IPS-15b (cell line): ENCODE measurements around the gene YLPM1.
"Not testable (repeated sequence)": the region's sequence is repeated elsewhere in the genome, so short reads cannot be mapped to it uniquely, and the experiment has no call there.

Source experiments
- H3K27me3 ChIP-seq: one replicate; pipeline ENCODE4 v1.6.1; 2013; ENCODE audit warnings: low read length; ENCODE audit not compliant: control insufficient read depth, insufficient read depth
- H3K36me3 ChIP-seq: one replicate; pipeline ENCODE4 v1.6.1; 2013; ENCODE audit warnings: low read length; ENCODE audit not compliant: control insufficient read depth, insufficient read depth
- H3K4me1 ChIP-seq: one replicate; pipeline ENCODE4 v1.6.1; 2013; ENCODE audit warnings: mild to moderate bottlenecking, low read length; ENCODE audit not compliant: control insufficient read depth, insufficient read depth
- H3K4me3 ChIP-seq: one replicate; pipeline ENCODE4 v1.5.1; 2013; ENCODE audit warnings: low read depth, low read length
- H3K9ac ChIP-seq: one replicate; pipeline ENCODE4 v1.6.1; 2013; ENCODE audit warnings: low read depth, mild to moderate bottlenecking, low read length
- H3K9me3 ChIP-seq: one replicate; pipeline ENCODE4 v1.6.1; 2013; ENCODE audit warnings: mild to moderate bottlenecking, low read length; ENCODE audit not compliant: control insufficient read depth, insufficient read depth

The YLPM1 gene

DNA sequence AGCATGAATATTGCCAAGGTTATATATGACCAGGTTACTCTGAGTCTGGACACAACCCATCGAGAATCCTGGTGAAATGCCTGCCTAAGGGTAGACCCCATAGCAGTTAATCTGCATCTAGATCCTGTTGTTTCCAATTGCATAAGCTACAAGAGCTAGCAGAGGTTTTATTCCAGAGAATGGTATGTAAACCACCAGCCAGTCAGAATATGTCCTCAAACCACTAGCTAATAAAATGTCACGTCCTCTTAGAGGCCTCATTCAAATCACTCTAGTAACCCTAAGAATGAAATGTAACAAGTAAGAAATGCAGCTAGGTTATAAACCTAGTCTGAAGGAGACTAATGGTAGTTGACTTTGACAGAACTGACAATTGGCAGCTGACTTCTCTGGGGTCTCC lies 9.0 kb upstream of the YLPM1 start:
- H3K36me3 ChIP-seq = no peaks in the 10 kb centered on the region
- no peaks in the 10 kb centered on the region for H3K4me1 ChIP-seq
- no peaks in the 10 kb centered on the region for H3K27me3 ChIP-seq
- no peak overlapping the region for H3K4me3 ChIP-seq
- H3K9ac ChIP-seq = no peak overlapping the region
- no peaks in the 10 kb centered on the region for H3K9me3 ChIP-seq

DNA sequence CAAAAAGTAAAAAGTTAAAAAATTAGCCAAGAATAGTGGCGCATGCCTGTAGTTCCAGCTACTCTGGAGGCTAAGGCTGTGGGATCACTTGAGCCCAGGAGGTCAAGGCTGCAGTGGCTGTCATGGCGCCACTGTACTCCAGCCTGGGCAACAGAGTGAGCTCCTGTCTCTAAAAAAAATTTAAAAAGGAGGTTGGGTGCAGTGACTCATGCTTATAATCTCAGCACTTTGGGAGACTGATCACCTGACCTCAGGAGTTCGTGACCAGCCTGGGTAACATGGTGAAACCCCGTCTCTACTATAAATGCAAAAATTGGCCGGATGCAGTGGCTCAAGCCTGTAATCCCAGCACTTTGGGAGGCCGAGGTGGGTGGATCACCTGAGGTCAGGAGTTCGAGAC lies 8.2 kb upstream of the YLPM1 start:
- H3K4me3 ChIP-seq = no peak overlapping the region
- H3K4me1 ChIP-seq = no peaks in the 10 kb centered on the region
- H3K9me3 ChIP-seq = no peaks in the 10 kb centered on the region
- no peaks in the 10 kb centered on the region for H3K27me3 ChIP-seq
- no peak overlapping the region for H3K9ac ChIP-seq
- no peaks in the 10 kb centered on the region for H3K36me3 ChIP-seq

DNA sequence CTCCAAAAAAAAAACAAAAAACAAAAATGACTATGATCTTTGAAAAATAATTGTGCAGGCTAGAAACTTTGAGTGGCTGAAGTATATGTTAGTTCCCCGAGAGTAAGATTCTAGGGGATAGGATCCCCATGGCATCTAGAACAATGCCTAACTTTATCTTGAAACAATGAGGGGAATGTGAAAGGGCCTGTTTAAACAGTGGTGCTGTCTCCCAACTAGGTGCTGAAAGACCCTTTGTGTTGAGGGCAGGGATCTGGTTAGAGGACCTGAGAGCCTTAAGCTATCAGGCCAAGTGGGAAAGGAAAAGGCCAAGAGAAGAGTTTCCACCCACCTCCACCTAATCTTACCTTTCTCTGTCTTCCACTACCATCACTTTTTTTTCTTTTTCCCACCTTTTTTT lies 6.8 kb upstream of the YLPM1 start:
- no peaks in the 10 kb centered on the region for H3K27me3 ChIP-seq
- no peak overlapping the region for H3K9ac ChIP-seq
- H3K4me1 ChIP-seq = no peaks in the 10 kb centered on the region
- no peaks in the 10 kb centered on the region for H3K36me3 ChIP-seq
- H3K4me3 ChIP-seq = no peak overlapping the region
- no peaks in the 10 kb centered on the region for H3K9me3 ChIP-seq

DNA sequence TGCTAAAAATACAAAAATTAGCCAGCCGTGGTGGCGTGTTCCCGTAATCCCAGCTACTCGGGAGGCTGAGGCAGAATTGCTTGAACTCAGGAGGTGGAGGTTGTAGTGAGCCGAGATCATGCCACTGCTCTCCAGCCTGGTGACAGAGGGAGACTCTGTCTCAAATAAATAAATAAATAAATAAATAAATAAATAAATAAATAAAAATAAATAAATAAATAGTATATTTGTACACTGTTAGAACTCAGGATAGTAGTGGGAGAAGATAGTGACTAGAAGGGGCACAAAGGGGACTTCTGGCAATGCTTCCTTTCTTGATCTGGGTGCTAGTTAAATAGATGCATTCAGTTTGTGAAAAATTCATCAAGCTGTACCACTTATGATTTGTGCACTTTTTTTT lies 4.6 kb upstream of the YLPM1 start:
- H3K9ac ChIP-seq, H3K4me1 ChIP-seq, H3K4me3 ChIP-seq, H3K27me3 ChIP-seq, H3K36me3 ChIP-seq, H3K9me3 ChIP-seq: not testable (repeated sequence)

DNA sequence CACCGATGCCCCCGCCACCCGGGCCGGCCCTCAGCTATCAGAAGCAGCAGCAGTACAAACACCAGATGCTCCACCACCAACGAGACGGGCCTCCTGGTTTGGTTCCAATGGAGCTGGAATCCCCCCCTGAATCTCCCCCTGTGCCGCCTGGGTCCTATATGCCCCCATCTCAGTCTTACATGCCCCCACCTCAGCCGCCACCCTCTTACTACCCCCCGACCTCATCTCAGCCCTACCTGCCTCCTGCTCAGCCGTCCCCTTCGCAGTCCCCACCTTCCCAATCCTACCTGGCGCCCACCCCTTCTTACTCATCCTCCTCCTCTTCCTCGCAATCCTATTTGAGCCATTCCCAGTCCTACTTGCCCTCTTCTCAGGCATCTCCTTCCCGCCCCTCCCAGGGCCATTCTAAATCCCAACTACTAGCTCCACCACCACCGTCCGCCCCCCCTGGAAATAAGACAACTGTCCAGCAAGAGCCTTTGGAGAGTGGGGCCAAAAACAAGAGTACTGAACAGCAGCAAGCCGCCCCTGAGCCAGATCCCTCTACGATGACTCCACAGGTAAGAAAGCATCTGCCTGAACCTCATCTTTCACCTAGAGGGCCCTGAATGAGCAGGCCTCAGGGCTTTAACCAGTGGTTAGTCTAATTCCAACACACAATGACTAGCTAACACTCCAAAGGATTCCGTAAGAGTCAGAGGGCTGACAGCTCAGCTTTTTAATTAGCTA lies 851 bp downstream of the YLPM1 start:
- Histone ChIP-seq H3K9ac (peak overlapping the region; percentile 94), H3K9me3 (no peaks in the 10 kb centered on the region), H3K4me1 (peaks cover 11% of the 10 kb centered on the region), H3K4me3 (peak overlapping the region; percentile 91), H3K27me3 (no peaks in the 10 kb centered on the region), H3K36me3 (no peaks in the 10 kb centered on the region)

DNA sequence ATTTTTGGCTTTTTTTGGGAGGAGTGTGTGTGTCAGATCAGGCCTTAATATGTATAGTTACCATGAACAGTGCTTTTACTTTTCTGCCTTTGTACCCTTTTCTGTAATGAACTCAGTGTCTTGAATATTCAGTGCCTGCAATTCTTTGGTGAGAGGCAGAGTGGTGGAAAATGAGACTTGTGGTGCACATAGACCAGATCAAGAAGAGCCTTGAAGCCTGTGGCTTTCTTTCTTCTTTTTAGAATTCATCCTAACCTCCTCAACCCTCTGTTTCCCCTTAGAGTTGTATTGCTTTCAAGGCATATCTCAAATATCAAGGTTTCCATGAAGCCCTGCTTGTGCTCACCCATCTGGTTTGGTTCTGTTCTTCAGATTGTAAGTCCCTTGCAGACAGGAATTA lies 2.6 kb downstream of the YLPM1 start:
- Histone ChIP-seq H3K4me3 (peak overlapping the region; percentile 91), H3K4me1 (peaks cover 11% of the 10 kb centered on the region)

DNA sequence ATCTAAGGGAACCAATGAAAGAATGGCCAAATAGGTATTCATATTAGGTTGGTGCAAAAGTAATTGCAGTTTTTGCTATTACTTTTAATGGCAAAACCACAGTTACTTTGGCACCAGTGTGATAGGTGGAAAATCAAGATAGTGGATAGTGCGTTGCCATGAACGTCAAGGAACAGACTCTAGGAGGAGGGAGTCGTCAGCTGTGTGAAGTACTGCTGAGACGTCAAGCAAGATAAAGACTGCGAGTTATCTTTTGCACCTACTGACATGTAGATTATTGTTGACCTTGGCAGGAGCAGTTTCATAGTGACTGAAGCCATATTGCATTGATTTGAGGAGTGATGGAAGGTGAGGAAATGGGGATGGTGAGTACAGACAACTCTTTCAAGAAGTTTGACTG lies 8.3 kb downstream of the YLPM1 start:
- no peak overlapping the region for H3K9ac ChIP-seq
- no peaks in the 10 kb centered on the region for H3K4me1 ChIP-seq
- H3K27me3 ChIP-seq = no peaks in the 10 kb centered on the region
- no peak overlapping the region for H3K4me3 ChIP-seq
- H3K9me3 ChIP-seq = no peaks in the 10 kb centered on the region
- H3K36me3 ChIP-seq = peaks cover 1% of the 10 kb centered on the region

More for the DNA sequence above, 2.6 kb downstream of the YLPM1 start:
- peak overlapping the region; percentile 41 for H3K9ac ChIP-seq
- H3K9me3 ChIP-seq = no peaks in the 10 kb centered on the region
- no peaks in the 10 kb centered on the region for H3K27me3 ChIP-seq
- no peaks in the 10 kb centered on the region for H3K36me3 ChIP-seq

DNA sequence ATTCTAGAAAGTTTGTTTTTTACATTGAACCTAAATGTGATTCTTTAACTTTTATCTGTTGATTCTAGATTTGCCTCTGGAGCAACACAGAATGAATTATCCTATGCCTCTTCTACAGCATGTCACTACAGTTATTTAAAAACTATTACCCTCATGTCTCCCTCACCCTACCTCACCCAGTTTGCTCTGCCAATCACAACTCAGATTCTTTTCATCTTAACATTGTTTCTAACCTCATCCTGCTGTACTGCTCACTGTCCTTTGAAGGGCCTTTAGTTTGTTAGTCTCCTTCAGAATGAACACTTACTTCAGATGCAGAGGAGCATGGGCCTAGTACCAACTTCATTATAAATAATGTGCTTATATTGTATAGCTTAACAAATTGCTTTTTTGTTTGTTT lies 21.5 kb downstream of the YLPM1 start:
- peaks cover 4% of the 10 kb centered on the region for H3K4me1 ChIP-seq
- no peak overlapping the region for H3K9ac ChIP-seq
- H3K36me3 ChIP-seq = peaks cover 39% of the 10 kb centered on the region
- no peaks in the 10 kb centered on the region for H3K9me3 ChIP-seq
- no peak overlapping the region for H3K4me3 ChIP-seq
- H3K27me3 ChIP-seq = no peaks in the 10 kb centered on the region

DNA sequence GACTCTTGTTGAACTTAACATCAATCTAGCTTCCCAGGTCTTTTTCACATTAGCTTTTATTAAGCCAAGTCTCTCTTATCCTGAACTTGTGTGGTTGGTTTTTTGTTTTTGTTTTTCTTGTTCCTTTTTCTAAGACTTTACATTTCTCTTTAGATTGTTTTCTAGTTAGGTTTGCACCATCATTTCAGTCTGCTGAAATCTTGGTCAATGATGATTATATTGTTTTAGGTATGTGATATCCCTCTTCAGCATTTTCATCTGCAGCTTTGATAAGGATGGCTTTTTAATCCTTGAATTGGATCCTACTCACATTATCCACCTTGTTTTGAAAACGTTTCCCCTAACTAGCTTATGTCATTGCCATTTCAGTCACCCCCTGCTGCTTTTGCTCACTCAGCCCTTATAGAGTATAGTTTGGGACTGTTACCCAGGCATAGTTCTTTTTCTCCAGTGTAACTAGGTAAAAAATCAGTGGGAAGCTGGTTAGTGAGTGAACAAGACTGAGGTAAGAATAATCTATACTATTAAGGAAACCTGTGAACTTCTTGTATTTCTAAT lies 22.0 kb downstream of the YLPM1 start:
- H3K27me3 ChIP-seq = no peaks in the 10 kb centered on the region
- peaks cover 39% of the 10 kb centered on the region for H3K36me3 ChIP-seq
- H3K4me1 ChIP-seq = peaks cover 4% of the 10 kb centered on the region
- H3K4me3 ChIP-seq = no peak overlapping the region
- H3K9me3 ChIP-seq = no peaks in the 10 kb centered on the region
- no peak overlapping the region for H3K9ac ChIP-seq

DNA sequence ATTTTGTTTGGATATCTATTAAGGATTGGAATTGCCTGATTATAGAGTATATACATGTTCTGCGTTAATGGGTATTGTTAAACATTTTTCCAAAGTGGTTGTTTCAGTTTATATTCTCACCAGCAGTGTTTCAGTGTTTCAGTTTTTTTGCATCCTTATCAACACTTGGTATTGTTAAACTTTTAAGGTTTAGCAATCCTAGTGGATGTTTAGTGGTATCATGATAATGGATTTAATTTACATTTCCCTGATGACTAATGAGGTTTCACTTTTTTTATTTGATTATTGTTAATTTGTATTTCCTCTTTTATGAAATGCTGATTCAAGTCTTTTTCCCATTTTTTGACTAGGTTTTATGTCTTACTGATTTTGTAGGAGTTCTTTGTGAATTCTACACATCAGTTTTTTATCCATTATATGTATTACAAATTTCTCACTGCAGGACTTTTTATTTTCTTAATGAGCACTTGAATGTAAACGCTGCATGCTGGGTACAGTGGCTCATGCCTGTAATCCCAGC lies 23.7 kb downstream of the YLPM1 start:
- Histone ChIP-seq H3K27me3 (no peaks in the 10 kb centered on the region), H3K9ac (no peak overlapping the region), H3K36me3 (peaks cover 24% of the 10 kb centered on the region), H3K4me3 (no peak overlapping the region), H3K9me3 (no peaks in the 10 kb centered on the region), H3K4me1 (peaks cover 7% of the 10 kb centered on the region)

DNA sequence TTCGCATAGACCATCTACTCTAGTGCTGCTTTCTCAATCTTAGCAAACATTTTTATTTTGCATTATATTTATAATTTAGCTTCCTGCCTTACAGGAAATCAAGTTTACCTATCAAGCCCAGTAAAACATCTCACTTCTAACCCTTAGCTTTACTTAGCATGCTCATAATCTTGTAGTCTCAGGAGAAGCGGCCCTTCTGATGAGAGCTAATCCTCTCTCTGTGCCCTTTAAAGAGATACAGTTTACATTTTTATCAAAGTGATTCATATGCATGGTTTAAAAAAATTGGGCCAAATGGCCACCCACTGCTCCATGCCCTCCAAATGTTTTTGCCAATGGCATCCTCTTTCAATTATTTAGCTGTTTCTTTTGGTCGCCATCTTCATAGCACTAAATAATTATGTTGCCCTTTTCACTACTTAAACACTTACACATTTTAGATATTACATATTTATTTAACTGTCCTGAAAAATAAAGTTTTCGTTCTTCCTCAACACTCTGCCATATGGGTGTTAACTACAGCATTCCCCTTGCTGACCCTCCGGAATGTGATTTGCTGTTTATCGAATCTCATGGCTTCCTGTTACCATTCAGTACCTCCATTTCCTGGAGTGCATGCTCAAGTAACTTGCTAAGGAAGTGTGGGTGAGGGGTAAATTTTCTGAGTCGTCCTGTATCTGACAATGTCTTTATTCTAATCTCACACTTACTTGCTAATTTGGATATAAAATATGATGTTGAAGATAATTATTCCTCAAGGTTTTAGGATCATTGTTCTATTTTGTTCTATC lies 29.3 kb downstream of the YLPM1 start:
- Histone ChIP-seq H3K9ac (no peak overlapping the region), H3K4me3 (no peak overlapping the region), H3K9me3 (no peaks in the 10 kb centered on the region), H3K27me3 (no peaks in the 10 kb centered on the region), H3K4me1 (peaks cover 20% of the 10 kb centered on the region), H3K36me3 (peaks cover 4% of the 10 kb centered on the region)
